Testis (tissue), 3 donors: ENCODE measurements around the gene PCSK6. TPM values are rescaled to one million over a fixed set of nuclear protein-coding genes. Genes with fewer than 3 reads are reported as not detected.

ENCODE experiments used
- DNase-seq: peaks from one replicate; pipeline ENCODE4 v3.0.0-alpha.2; 2019
- H3K27ac ChIP-seq, 2 donors: fragments of 200-600 bp; sonication (generic); one replicate each; pipeline ENCODE4 v1.5.1; 2019
- H3K27me3 ChIP-seq: fragments of 200-600 bp; sonication (generic); one replicate; pipeline ENCODE4 v1.5.1; 2019
- H3K36me3 ChIP-seq: fragments of 200-600 bp; sonication (generic); one replicate; pipeline ENCODE4 v1.5.1; 2017; ENCODE audit warnings: low read depth; ENCODE audit errors: missing control alignments
- H3K4me1 ChIP-seq: fragments of 200-600 bp; sonication (generic); one replicate; pipeline ENCODE4 v1.5.1; 2019
- H3K4me3 ChIP-seq, 2 donors: fragments of 200-600 bp; sonication (generic); one replicate each; pipeline ENCODE4 v1.5.1; 2017 to 2019
- H3K9me3 ChIP-seq: fragments of 200-600 bp; sonication (generic); one replicate; pipeline ENCODE4 v1.5.1; 2017
- POLR2A ChIP-seq: fragments of 450-650 bp; IDR thresholded peaks from one replicate; pipeline ENCODE4 v1.6.1; 2017; ENCODE audit warnings: antibody characterized with exemption, mild to moderate bottlenecking, moderate library complexity
- WGBS, 2 donors: methylation state at CpG; one replicate each; pipeline ENCODE4 v1.1.5; 2018; 5-methylcytosine and 5-hydroxymethylcytosine counted together
- intact Hi-C: fragments of 100-400 bp; cut with DNase I; formaldehyde crosslinking; loops from one replicate; pipeline ENCODE4 v1.15.1; 2023; ENCODE audit warnings: low total_unique reads
- polyA plus RNA-seq: library from polyadenylated mRNA; stranded (reverse); fragments of 350-450 nt; fragmentation: Illumina TruSeq; extraction: RNeasy Lipid Tissue Mini Kit (QIAGEN cat#74804); gene quantifications from one replicate; pipeline ENCODE4 v1.2.3, GENCODE V29; 2014; ENCODE audit warnings: low read depth, low replicate concordance; ENCODE audit not compliant: insufficient read depth
- total RNA-seq, 2 donors: library from RNA; depleted of rRNA; stranded (reverse); fragments of >200 nt; gene quantifications; one replicate each; pipeline ENCODE4 v1.2.3, GENCODE V29; 2016
- TF ChIP-seq, protein P1 (sequence below), 3 experiments: fragments of 450-650 bp in 2 of 3; fragments of 200-600 bp in 1 of 3; sonication (generic) in 1 of 3; IDR thresholded peaks; one replicate each; pipeline ENCODE4 v1.5.1; 2016 to 2019; ENCODE audit warnings: antibody characterized with exemption in 3 of 3, mild to moderate bottlenecking in 2 of 3, moderate library complexity in 1 of 3

The PCSK6 gene
- total and polyA plus RNA-seq, 3 donors from 2014 or later, result 43.9 to 156 (median 95.4) TPM

DNA sequence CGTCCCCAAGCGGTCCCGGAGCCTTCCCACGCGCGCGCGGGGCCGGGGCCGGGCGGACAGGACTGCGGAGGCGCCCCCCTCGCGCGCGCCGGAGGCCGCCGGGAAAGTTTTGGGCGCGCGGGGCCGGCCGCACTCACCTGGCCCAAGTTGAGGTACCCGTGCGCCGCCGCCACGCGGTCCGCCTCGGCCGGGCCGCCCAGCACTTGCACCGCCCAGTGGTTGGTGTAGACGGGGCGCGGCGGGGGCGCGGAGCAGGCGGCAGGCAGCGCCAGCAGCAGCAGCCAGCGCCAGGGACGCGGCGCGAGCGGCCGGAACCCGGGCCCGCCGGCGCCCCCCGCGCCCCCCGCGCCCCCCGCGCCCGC lies 289 bp downstream of the PCSK6 start:
- Histone ChIP-seq H3K4me1 (peaks cover 9% of the 10 kb centered on the region), H3K9me3 (no peaks in the 10 kb centered on the region), H3K4me3 (peak overlapping the region in 1 of 2 donors; percentile 49), H3K27ac (peak overlapping the region in 1 of 2 donors; percentile 56), H3K27me3 (no peaks in the 10 kb centered on the region), H3K36me3 (no peaks in the 10 kb centered on the region)
- no peak for DNase-seq
- WGBS, 2 donors, result 0% methylated on average over 11 of the region's 62 CpGs; no CpG with 5 or more reads in 1 of the 2 donors
- TF ChIP-seq, protein P1, sequence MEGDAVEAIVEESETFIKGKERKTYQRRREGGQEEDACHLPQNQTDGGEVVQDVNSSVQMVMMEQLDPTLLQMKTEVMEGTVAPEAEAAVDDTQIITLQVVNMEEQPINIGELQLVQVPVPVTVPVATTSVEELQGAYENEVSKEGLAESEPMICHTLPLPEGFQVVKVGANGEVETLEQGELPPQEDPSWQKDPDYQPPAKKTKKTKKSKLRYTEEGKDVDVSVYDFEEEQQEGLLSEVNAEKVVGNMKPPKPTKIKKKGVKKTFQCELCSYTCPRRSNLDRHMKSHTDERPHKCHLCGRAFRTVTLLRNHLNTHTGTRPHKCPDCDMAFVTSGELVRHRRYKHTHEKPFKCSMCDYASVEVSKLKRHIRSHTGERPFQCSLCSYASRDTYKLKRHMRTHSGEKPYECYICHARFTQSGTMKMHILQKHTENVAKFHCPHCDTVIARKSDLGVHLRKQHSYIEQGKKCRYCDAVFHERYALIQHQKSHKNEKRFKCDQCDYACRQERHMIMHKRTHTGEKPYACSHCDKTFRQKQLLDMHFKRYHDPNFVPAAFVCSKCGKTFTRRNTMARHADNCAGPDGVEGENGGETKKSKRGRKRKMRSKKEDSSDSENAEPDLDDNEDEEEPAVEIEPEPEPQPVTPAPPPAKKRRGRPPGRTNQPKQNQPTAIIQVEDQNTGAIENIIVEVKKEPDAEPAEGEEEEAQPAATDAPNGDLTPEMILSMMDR (IDR thresholded peaks at IDR 0.05), result no peak
- TF ChIP-seq POLR2A, result no peak
- intact Hi-C loops, result no loop called here

DNA sequence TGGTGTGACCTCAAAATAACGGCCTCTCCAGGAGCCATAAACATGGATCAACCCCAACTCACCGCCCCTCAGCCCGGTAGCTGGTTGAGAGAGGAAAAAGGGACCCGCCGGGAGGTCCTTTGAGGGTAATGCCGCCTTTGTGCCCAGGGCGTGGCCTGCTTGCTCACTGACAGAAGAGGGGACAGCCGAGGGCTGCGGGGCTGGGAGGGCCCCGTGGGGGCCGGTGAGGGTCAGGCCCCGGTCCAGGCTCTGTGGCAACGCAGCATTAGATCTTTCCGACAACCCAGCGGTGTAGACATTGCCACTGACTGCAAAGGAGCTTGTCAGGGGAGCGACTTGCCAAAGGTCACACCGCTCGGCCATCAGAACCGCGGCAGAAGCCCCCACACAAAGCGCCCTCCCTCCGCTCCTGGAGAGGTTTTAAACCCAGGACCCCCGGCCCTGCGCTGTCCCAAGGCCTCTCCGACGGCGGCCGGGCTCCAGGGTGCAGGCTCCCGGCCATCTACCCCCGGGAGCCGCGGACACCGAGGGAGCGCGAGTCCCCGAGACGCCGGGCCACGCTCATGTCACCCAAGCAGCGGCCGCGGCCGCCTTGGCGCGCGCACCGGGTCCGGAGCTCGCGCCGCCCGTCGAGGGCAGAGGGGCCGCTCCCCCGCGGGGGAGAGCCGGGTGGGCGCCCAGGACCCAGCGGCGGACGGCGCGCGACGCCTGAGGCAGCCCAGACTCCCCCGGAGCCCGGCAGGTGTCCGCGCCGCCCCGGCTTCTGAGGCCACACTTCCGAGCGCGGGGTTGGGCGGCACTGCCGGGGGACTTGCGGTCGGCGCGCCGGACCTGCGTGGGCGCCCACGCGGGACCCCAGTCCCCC lies 975 bp downstream of the PCSK6 start:
- Histone ChIP-seq H3K27ac (peak overlapping the region; percentile 56 to 72), H3K4me1 (peaks cover 9% of the 10 kb centered on the region), H3K36me3 (no peaks in the 10 kb centered on the region), H3K4me3 (peak overlapping the region; percentile 49 to 61), H3K9me3 (no peaks in the 10 kb centered on the region), H3K27me3 (no peaks in the 10 kb centered on the region)
- 21 to 23% methylated on average over 13 to 32 of the region's 85 CpGs for WGBS, 2 donors
- intact Hi-C loops, result no loop called here
- DNase-seq, result no peak
- no peak for TF ChIP-seq POLR2A
- TF ChIP-seq, protein P1 (IDR thresholded peaks at IDR 0.05), result no peak

DNA sequence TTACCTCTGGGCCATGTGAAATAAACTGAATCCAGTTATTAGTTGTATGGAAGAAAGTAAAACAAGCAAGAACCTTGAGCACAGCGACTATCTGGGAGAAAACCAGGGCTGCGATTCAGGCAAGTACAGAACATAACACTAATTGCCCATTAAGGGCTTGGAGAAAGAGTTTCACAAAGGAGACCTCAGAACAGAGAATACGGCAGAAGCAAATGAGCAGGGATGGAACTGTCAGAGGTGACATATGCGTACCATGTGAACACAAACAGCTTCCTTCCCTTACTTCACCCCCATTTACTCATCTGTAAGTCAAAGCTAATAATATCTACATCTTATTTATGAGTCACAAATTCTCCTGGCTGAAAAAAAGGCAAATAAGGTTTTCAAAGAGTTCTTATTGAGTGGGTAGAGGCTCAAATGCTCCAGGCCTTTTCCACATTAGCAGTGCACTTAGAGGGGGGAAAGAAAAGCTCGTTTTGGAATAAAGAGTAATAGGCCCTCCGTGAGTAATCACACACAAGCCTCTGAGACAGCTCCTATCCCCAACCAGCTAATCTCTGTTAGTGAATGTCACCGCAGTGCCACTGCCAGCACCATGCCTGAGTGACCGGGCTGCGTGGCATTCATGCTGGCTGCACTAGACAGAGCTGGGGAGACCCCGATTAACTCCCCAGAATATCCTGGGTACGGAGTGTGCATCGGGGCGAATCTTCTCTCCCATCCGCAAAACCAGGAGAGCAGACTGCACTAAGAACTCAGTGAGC lies 2.6 kb downstream of the PCSK6 start:
- Histone ChIP-seq H3K27me3 (no peaks in the 10 kb centered on the region), H3K27ac (peak overlapping the region in 1 of 2 donors; percentile 8), H3K9me3 (no peaks in the 10 kb centered on the region), H3K36me3 (no peaks in the 10 kb centered on the region), H3K4me1 (peaks cover 4% of the 10 kb centered on the region), H3K4me3 (no peak overlapping the region)
- 72 to 74% methylated on average over 14 of the region's 14 CpGs for WGBS, 2 donors
- no peak for DNase-seq
- intact Hi-C loops, result no loop called here
- TF ChIP-seq POLR2A, result no peak
- TF ChIP-seq, protein P1 (IDR thresholded peaks at IDR 0.05), result no peak

DNA sequence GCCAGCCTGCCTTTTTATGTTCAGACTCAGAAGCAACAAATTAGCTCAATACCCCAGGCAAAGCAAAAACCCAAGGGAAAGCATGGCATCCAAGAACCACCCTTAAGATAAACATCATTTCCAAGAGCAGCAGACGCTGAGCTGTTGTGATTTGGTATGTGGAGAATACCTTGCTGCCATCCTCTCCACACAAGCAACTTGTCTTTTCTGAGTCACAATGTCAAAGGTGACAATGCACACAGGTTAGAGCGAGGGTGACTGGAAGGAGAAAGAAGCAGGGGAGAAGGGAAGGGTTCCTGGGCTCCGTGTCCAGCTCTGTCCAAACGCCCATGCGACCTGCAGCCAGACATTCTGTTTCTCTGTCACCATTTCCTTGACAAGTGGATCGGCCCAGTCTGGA lies 6.0 kb downstream of the PCSK6 start:
- Histone ChIP-seq H3K4me1 (peaks cover 7% of the 10 kb centered on the region), H3K27ac (no peak overlapping the region), H3K27me3 (no peaks in the 10 kb centered on the region), H3K9me3 (no peaks in the 10 kb centered on the region), H3K36me3 (no peaks in the 10 kb centered on the region), H3K4me3 (no peak overlapping the region)
- 86 to 87% methylated on average over 6 of the region's 6 CpGs for WGBS, 2 donors
- TF ChIP-seq POLR2A, result no peak
- TF ChIP-seq, protein P1 (IDR thresholded peaks at IDR 0.05), result no peak
- intact Hi-C loops, result no loop called here
- DNase-seq, result no peak
